Stimulated activated CD4-positive, alpha-beta T cell treated with anti-CD3 and anti-CD28 coated beads, Interleukin-2, amount 100 ng/mL, for 48 hours (primary cell): Measurements from ENCODE around the gene BNIP3.
"Not testable (repeated sequence)": the region's sequence is repeated elsewhere in the genome, so short reads cannot be mapped to it uniquely, and the experiment has no call there.

ENCODE experiments used
- DNase-seq, 2 donors: peaks; one replicate each; pipeline ENCODE4 v3.0.0-alpha.2; 2020

The BNIP3 gene

GRCh38 chr10:132001238-132001972 is 19.7 kb upstream of the BNIP3 start:
- no peak for DNase-seq

DNA sequence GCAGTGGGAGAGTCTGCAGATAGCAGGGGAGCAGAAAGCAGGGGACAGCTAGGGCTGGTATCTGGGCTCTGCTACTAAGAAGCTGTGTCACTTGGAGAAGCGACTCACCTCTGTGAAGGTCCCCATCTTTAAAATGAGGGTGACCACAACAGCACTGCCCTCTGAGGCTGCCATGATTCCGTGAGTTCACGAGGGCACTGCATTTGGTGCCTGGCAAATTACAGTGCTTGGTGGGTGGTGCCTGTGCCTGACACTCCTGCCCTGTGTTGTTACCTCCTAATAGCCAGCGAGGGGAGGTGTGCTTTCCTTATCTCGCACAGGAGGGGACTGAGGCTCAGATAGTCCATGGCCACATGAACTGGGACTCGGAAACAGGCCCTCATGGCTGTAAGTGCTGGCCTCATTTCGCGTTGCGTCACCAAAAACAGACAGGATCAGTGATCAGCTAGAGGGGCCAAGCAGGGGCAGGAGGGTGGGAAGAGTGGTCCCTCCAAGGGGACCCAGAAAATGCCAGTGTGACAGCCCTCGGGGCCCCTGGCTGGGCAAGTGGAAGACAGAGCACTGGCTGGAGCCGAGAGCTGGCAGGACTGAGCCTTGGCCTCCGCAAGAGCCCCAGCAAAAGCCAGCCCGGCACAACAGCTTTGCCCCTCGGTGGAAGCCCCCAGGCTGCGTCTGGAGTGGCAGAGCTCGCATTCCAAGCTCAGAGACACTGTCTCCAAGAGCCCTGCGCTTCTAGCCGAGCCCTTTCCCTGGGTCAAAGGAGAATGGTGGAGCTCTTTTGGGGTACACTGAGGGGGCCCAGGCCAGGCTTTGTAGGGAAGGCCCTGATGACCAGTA is 17.3 kb upstream of the BNIP3 start:
- no peak for DNase-seq

- DNase-seq: no peak
These were observed 16.5 kb upstream of the BNIP3 start for GRCh38 chr10:131998050-131998844.

DNA sequence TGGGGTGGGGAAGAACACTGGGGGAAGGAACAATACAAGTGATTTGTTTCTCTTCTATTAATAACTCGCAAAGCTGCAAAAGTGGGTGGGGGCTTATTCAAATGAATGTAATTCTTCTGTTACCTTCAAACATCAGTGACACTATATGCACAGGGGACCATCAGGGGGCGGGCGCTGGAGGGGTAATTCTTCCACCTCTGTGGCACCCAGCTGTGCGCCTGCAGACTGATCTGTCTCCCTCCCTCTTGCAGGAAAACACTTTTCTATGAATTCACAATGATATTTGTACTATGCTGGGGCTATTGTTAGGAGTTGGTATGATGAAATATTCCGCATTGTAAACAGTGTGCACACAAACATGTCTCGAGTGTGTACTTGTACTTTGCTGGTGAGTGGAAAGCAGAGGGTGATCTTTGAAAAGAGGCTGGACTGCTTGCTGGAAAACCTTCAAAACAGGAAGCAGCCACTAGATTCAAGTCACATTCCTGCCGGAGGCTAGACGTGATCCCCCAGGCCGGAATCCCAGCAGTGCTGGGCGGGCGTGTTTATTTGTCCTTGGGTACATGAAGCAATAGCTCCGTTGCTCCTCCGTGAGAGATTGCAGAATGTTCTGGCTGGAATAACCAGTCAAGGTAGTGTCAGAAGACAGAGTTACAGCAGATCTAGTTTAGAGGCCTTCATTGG is 15.8 kb upstream of the BNIP3 start:
- no peak for DNase-seq

DNA sequence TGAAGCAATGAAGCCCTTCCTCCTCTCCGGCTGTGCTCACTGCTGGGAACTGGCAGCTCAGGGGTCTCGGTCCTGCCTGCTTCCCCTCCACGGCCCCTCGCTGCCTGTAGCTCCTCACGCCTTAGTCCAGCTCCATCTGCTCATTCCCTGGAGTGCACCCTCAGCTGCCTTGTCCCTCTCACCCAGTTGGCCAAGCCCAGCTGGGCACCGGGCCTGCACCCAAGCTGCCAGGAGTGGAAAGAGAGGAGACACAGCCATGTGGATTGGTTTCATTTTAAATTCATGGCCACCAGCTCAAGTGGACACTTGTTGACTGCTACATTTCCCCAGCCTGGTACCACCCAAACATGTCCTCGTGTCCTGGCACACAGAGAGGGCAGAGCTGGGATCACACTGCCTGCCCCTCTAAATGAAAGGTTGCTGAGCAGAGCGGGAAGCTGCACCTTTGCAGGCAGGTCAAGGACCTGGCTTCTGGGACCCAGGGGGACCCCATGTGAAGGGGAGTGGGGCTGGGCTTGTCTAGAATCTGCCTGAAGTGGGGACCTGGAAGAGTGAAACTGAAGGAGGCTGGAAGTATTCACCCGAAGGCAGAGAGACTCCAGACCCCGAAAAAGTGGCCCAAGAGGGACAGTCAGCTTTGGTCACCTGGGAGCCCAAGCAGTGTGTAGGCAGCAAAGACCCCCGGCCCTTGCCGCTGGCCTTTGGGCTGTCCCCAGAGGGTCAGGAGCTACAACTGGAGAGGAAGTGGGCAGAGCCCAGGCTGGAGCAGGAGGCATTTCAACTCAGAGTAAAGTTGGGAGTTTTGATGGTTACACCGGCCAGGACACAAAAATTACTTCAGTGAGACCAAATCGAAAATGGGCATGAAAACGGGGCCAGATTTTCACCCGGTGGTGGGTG is 15.0 kb upstream of the BNIP3 start:
- no peak for DNase-seq

DNA sequence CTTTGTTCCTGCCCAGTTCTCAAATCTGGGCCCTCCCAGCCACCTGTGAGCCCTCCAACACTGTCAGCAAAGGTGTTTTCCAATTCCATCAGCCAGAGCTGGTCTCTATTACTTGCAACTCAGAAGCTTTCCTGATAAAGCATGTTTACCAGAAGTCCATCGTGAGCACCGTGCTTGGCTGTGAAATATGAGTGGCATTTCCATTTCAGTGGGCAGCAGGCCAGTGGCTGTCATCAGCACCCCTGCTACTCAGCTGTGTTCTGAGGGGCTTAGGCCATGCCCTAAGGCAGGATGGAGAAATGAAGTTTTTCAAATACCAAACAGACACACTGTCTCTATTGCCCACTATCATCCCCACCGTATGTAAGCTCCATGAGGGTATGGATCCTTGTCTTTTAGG is 12.7 kb upstream of the BNIP3 start:
- DNase-seq: no peak

GRCh38 chr10:131993275-131993674 is 11.6 kb upstream of the BNIP3 start:
- no peak for DNase-seq

GRCh38 chr10:131991726-131992125 is 10.0 kb upstream of the BNIP3 start:
- DNase-seq: no peak

DNA sequence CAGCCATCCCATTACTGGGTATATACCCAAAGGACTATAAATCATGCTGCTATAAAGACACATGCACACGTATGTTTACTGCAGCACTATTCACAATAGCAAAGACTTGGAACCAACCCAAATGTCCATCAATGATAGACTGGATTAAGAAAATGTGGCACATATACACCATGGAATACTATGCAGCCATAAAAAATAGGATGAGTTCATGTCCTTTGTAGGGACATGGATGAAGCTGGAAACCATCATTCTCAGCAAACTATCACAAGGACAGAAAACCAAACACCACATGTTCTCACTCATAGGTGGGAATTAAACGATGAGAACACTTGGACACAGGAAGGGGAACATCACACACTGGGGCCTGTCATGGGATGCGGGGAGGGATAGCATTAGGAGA is 6.1 kb upstream of the BNIP3 start:
- DNase-seq: not testable (repeated sequence)

- DNase-seq: not testable (repeated sequence)
These were observed 5.6 kb upstream of the BNIP3 start for GRCh38 chr10:131987301-131987700.

DNA sequence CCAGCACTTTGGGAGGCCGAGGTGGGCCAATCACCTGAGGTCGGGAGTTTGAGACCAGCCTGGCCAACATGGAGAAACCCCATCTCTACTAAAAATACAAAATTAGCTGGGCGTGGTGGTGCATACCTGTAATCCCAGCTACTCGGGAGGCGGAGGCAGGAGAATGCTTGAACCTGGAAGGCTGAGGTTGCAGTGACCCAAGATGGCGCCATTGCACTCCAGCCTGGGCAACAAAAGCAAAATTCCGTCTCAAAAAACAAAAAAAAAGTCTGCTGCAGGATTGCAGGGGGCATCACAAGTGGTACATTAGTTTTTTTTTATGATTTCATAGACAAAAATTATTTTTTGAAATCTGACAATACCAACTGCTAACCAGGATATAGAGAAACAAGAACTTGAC is 5.1 kb upstream of the BNIP3 start:
- not testable (repeated sequence) for DNase-seq

GRCh38 chr10:131983780-131984179 is 2.1 kb upstream of the BNIP3 start:
- DNase-seq: no peak

DNA sequence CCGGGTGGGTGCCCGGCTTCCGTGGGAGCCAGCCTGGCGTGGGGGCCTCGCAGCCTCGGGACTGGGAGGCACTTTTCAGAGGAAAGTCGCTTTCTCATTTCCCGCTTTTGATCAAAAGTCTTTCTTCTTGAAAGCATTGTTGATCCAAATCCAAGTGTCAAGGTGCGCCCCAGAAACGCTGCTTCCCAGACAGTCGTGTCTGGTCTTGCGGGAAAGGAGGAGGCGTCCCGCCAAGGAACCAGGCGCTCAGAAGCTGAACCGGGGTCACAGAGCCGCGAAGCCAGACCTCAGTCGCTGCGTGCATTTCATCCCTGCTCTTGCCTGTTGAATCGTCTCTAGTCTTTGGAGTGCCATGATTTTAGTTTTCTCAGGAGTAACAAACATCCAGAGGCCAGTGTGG is 1.1 kb upstream of the BNIP3 start:
- no peak for DNase-seq

DNA sequence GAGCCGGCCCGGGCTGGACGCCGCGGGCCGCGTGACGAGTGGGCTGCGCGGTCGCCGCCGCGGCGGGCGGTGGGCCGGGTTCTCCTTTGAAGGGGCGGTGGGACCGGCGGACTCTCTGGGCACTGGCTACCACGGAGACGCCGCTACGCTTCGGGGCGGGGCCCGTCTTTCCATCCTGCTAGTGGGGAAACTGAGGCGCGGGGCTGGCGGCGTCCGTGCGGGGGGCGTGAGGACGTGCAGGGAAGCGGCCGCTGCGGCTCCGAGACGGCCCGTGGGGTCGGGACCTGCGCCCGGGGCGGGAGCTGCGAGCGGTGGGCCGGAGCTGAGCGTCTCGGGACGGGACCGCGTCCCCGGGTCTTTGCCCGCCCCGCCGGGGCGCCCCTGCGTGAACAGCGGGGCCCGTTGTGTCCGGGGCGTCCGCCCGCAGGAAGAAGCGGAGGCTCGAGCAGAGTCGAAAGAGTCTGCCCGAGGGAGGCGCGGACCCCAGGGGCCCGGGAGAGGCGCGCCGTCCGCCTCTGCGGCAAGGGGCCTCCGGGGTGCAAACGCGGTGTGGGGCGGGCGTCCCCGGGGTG is 548 bp upstream of the BNIP3 start:
- no peak for DNase-seq

- no peak for DNase-seq
These were observed 828 bp downstream of the BNIP3 start for GRCh38 chr10:131980761-131981428.

DNA sequence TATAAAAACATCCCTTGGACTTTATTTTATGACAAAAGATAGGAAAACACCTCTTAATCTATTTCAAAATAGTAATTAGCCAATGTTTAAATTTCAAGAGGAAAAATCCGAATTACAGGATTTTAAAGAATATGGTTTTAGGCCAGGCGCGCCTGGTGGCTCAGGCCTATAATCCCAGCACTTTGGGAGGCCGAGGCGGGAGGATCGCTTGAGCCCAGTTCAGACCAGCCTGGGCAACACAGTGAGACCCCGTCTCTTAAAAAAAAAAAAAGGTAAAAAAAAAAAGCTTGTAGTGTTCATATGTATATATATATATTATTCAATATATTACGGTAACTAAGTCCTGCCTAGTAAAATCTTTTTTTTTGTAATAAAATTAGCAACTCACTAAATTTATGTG is 1.4 kb downstream of the BNIP3 start:
- DNase-seq: no peak

DNA sequence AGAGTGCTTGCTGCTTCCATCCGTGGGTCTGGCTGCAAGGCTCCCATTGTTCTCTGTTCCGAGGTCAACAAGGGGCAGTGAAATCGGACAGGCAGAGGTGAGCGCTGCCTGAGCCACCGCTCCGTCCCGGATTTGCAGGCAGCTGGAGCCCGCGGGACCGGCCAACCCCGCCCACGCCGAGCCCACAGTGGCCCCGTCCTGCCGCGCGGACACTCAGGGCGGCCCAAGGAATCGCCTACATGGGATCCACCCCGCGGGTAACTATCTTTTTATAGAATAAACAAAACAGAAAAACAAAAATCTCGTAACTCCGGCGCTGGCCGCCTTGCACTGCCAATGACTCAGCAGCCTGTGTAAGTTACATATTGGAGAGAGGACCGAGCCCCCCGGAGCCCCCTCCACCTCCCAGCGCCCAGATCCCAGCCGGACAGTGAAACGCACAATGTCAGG is 1.9 kb downstream of the BNIP3 start:
- no peak for DNase-seq

GRCh38 chr10:131979336-131979735 is 2.4 kb downstream of the BNIP3 start:
- no peak for DNase-seq

DNA sequence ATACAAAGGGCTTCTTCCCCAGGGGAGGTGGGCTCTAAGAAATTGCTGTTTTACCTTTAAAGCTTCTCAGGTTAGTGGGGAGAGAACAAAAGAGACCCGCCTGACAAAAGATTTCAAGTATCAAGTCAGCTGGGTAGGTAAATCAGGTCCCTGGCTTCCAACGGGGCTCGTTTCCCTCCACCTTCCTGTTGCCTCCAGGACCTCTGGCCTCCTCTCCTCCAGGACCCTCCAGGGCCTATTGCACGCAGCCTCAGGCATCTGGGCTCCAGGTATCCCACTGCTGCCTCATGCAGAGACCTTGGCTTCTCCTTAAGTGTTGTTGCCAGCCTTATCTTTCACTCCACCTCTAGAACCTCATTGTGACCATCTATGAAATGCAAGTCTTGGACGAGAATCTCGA is 2.9 kb downstream of the BNIP3 start:
- no peak for DNase-seq

DNA sequence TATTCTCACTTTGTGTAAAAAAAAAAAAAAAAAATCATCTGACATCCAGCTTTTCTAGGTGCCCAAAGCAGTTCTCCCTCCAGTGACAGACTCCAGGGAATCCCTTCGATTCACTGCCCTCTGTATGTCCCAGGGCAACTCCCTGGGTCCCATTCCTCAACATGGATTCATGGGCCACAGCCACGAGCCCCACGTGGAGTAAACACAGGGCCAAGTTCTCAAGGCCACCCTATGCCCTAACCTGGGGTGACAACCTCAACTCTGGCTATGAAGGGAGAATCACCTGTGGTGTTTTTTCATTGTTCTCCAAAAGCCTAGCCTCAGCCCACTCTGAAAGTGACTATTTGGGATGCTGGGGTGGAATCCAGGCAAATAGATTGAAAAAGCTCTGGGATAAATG is 3.4 kb downstream of the BNIP3 start:
- DNase-seq: no peak
